HuH-7 (cell line): ENCODE measurements around the gene CACNA1S.

Experiments used
- DNase-seq: peaks from one replicate; pipeline ENCODE4 v3.0.0; 2011; ENCODE audit warnings: low spot score

The CACNA1S gene

DNA sequence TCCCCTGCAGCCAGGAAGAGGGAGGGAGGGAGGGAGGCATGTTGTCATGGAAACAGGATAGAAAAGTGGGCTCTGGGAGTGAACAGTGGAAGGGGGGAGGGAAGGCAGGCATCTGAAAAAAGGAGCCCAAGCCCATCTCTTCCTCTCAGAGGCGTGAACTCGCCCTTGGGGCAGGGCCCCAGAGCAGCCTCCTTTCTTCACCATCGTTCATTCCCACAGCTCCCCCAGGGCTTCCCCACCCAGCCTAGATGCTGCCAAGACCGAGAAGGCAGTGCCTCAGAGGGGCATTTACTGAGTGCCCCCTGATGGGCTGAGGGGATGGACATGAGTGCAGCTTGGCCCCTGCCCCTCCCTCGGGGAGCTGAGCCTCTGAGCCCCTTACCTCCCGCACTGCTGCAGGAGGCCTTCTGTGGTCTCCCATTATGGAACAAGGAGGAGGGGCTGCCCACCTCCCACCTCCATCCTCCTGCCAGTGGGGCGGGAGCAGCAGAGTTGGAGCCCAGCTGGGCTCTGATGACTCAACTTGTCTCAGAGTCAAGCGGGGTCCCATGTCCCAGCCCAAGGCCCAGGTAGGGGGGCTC, 49.6 kb downstream of the CACNA1S start:
- no peak for DNase-seq

- DNase-seq = no peak
Measured at GRCh38 chr1:201061886-201062285, 50.3 kb downstream of the CACNA1S start.

GRCh38 chr1:201061049-201061448, 51.2 kb downstream of the CACNA1S start:
- DNase-seq = no peak

GRCh38 chr1:201060586-201060985, 51.6 kb downstream of the CACNA1S start:
- DNase-seq = no peak

GRCh38 chr1:201059871-201060555, 52.2 kb downstream of the CACNA1S start:
- peak; percentile 23 for DNase-seq

DNA sequence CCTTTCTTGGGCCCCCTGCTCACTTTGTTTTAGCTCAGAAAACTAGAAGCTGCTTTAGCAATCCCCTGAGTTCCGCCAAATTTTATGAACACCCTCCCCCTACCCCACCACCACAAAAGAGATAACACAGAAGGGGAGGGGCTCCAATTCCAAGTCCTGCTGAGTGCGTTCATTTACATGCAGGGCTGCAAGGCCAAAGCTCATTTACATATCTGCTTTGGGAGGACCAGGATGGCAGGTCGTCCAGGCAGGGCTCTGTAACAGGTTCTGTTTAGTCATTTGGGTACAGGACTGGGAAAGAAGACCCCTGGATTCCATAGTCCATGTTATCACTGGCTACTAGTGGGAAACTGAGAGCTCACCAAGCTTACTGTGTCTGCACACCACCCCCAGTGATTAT, 52.8 kb downstream of the CACNA1S start:
- no peak for DNase-seq

GRCh38 chr1:201054091-201054543, 58.1 kb downstream of the CACNA1S start:
- DNase-seq = no peak

GRCh38 chr1:201053155-201053860, 58.9 kb downstream of the CACNA1S start:
- DNase-seq = peak; percentile 23

DNA sequence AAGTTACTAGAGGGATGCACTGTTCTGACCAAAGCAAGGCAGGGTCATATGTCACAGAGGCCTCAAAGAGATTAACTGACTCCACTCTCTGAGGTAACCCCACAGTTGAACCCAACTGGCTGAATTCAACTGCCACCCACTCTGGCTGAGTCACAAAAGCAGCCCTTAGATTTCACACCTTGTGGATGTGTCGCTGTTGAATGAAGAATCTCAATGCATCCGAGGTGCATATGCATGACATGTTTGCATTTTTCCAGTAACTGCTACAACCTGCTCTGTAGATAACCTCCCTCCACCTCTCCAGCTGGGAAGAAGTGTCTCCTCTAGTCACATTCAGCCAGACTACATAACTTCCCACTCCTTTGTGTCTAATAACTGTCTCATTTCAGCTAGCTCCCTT, 60.8 kb downstream of the CACNA1S start:
- DNase-seq = no peak

GRCh38 chr1:201050515-201051277, 61.5 kb downstream of the CACNA1S start:
- no peak for DNase-seq

DNA sequence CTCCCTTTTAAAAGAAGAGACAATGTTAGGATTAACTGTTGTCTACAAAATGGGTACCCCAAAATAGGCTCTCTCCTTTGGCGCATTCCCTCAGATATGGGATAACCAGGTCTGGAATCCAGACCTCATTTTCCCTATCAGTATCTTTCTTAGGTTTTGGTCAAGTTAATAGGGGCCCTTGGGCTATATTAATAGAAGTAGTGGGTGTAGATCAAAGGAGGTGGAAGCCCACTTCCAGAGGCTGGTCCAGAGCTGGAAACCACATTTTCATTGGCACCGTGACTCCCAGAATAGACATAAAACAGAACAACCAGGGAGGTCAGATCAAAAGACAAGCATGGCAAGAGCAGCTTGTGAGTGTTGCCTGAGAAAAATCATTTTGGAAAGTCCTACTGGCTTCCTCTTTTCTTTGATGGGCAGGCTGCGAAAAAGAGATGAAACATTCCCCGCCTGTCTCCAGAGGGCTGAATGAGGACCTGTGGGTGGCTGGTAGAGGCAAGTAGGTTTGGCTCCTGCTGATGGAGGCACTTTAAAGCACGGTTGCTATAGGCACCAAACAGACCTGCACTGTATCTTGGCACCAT, 62.9 kb downstream of the CACNA1S start:
- DNase-seq = no peak

GRCh38 chr1:201048521-201048920, 63.7 kb downstream of the CACNA1S start:
- no peak for DNase-seq

- no peak for DNase-seq
Measured at GRCh38 chr1:201044119-201044518, 68.1 kb downstream of the CACNA1S start.

- DNase-seq = peak; percentile 73
Measured at GRCh38 chr1:201042779-201043461, 69.3 kb downstream of the CACNA1S start.

- no peak for DNase-seq
Measured at GRCh38 chr1:201041011-201041410, 71.2 kb downstream of the CACNA1S start.

DNA sequence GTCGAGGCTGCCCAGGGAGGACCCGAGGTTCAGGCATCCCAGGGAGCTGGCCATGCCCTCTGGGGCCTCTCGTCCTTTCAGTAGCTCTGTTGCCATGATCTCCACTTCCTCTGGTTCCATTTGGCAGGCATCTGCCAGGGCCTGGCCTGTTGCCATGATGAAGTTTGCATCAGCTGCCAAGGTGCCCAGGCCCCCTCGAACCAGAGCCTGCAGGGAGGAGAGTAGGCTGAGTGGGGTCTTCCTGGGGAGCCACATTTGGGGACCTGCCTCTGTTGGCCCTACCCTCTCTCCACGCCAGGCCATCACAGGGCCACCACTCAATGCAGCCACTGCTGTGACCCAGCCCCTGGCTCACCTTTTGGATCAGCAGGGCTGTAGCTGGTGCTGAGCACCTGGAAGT, 72.3 kb downstream of the CACNA1S start:
- DNase-seq = no peak

- no peak for DNase-seq
Measured at GRCh38 chr1:201039418-201039817, 72.8 kb downstream of the CACNA1S start.

GRCh38 chr1:201038186-201038876, 73.9 kb downstream of the CACNA1S start:
- DNase-seq = no peak

- no peak for DNase-seq
Measured at GRCh38 chr1:201036188-201036842, 75.9 kb downstream of the CACNA1S start.

DNA sequence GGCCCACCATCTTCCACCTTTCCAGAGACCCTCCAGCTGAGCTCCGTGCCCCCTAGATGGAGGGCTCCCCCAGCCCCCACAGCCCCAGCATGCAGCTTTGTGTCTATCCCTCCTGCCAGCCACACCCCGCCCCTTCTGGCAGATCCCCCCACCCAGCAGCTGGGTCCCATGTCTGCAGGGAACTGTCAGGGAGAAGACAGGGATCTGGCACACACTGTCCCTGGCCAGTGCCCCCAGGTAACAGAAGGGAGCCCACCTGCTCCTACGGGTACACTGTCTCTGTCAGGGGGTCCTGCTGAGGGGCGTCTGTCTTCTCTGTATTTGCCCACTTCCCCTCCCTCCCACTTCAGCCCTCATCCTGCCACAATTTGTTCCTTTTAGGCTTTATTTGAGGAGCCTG, 77.6 kb downstream of the CACNA1S start:
- no peak for DNase-seq
